Uterus (tissue), 4 donors: Measurements from ENCODE around the gene UBAP2. TPM values are rescaled to one million over a fixed set of nuclear protein-coding genes. Genes with fewer than 3 reads are reported as not detected.

Experiments
- DNase-seq, 2 donors: peaks; one replicate each; pipeline ENCODE4 v3.0.0-alpha.2; 2019 to 2020
- H3K27ac ChIP-seq, 2 donors: fragments of 200-600 bp; sonication (generic); 1 replicate in 1 of 2; 2 replicates in 1 of 2; pipeline ENCODE4 v1.5.1; 2016 to 2018
- H3K27me3 ChIP-seq, 2 donors: fragments of 200-600 bp; sonication (generic); one replicate each; pipeline ENCODE4 v1.5.1; 2018 to 2019; ENCODE audit warnings: control low read depth in 1 of 2
- H3K36me3 ChIP-seq, 2 donors: fragments of 200-600 bp; sonication (generic); one replicate each; pipeline ENCODE4 v1.5.1; 2019; ENCODE audit warnings: control low read depth in 1 of 2
- H3K4me1 ChIP-seq, 2 donors: fragments of 200-600 bp; sonication (generic); one replicate each; pipeline ENCODE4 v1.5.1; 2018 to 2019; ENCODE audit warnings: control low read depth in 1 of 2
- H3K4me3 ChIP-seq, 2 donors: fragments of 200-600 bp; sonication (generic); 1 replicate in 1 of 2; 2 replicates in 1 of 2; pipeline ENCODE4 v1.5.1; 2018 to 2019; ENCODE audit warnings: mild to moderate bottlenecking in 1 of 2
- H3K9me3 ChIP-seq, 2 donors: fragments of 200-600 bp; sonication (generic); one replicate each; pipeline ENCODE4 v1.5.1; 2019; ENCODE audit warnings: control low read depth in 1 of 2
- POLR2A ChIP-seq, 2 donors: fragments of 450-650 bp; IDR thresholded peaks; one replicate each; pipeline ENCODE4 v1.6.1; 2016; ENCODE audit warnings: antibody characterized with exemption in 2 of 2, mild to moderate bottlenecking in 1 of 2, moderate library complexity in 1 of 2
- intact Hi-C: fragments of 100-400 bp; cut with DNase I; formaldehyde crosslinking; loops from one replicate; pipeline ENCODE4 v1.15.1; 2023; ENCODE audit warnings: low total_unique reads
- total RNA-seq, 4 donors: library from RNA; depleted of rRNA in 3 of 4; stranded (reverse); fragments of >200 nt in 3 of 4; gene quantifications; one replicate each; pipeline versions ENCODE4 v1.1.0 to v1.2.4, GENCODE V29; 2014 to 2023
- TF ChIP-seq, protein P1 (sequence below), 4 experiments: fragments of 200-600 bp in 2 of 4; fragments of 450-650 bp in 2 of 4; sonication (generic) in 2 of 4; IDR thresholded peaks; one replicate each; pipeline ENCODE4 v1.5.1; 2016 to 2019; ENCODE audit warnings: antibody characterized with exemption in 4 of 4, mild to moderate bottlenecking in 2 of 4, moderate library complexity in 1 of 4
- donor health status: DM: yes; HTN: yes; CAD: no.

Gene UBAP2
- total RNA-seq, 4 donors from 2014 or later: 9.2 to 110 (median 51.3) TPM

DNA sequence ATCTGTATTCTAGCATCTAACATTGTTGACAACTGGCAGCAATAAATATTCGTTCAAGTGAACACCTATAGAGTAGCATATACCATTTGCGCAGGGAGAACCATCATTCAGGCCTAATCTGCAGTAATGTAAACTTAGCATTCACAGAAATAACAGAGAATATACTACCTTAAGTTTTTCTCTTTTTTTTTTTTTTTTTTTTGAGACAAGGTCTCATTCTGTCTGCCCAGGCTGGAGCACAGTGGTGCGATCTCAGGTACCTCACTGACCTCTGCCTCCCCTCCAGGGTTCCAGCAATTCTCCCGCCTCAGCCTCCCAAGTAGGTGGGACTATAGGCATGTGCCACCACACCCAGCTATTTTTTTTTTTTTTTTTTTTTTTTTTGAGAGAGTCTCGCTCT, 12.1 kb downstream of the UBAP2 start:
- no peak for TF ChIP-seq POLR2A (IDR thresholded peaks at IDR 0.05)
- TF ChIP-seq, protein P1, sequence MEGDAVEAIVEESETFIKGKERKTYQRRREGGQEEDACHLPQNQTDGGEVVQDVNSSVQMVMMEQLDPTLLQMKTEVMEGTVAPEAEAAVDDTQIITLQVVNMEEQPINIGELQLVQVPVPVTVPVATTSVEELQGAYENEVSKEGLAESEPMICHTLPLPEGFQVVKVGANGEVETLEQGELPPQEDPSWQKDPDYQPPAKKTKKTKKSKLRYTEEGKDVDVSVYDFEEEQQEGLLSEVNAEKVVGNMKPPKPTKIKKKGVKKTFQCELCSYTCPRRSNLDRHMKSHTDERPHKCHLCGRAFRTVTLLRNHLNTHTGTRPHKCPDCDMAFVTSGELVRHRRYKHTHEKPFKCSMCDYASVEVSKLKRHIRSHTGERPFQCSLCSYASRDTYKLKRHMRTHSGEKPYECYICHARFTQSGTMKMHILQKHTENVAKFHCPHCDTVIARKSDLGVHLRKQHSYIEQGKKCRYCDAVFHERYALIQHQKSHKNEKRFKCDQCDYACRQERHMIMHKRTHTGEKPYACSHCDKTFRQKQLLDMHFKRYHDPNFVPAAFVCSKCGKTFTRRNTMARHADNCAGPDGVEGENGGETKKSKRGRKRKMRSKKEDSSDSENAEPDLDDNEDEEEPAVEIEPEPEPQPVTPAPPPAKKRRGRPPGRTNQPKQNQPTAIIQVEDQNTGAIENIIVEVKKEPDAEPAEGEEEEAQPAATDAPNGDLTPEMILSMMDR (IDR thresholded peaks at IDR 0.05): no peak
- no peak for DNase-seq
- Histone ChIP-seq H3K4me3 (no peak overlapping the region), H3K27me3 (no peaks in the 10 kb centered on the region), H3K27ac (no peak overlapping the region), H3K36me3 (no peaks in the 10 kb centered on the region), H3K9me3 (no peaks in the 10 kb centered on the region), H3K4me1 (no peaks in the 10 kb centered on the region)
- intact Hi-C loops: no loop called here

- no peak for DNase-seq
- intact Hi-C loops: no loop called here
- no peaks in the 10 kb centered on the region for H3K9me3 ChIP-seq
- no peak overlapping the region for H3K4me3 ChIP-seq
- TF ChIP-seq, protein P1 (IDR thresholded peaks at IDR 0.05): no peak
- no peak for TF ChIP-seq POLR2A (IDR thresholded peaks at IDR 0.05)
- H3K4me1 ChIP-seq: no peaks in the 10 kb centered on the region
- no peak overlapping the region for H3K27ac ChIP-seq
- H3K27me3 ChIP-seq: no peaks in the 10 kb centered on the region
- H3K36me3 ChIP-seq: no peaks in the 10 kb centered on the region
Observed at GRCh38 chr9:34035656-34036055, 13.0 kb downstream of the UBAP2 start.

- intact Hi-C loops: no loop called here
- H3K27me3 ChIP-seq: no peaks in the 10 kb centered on the region
- no peaks in the 10 kb centered on the region for H3K36me3 ChIP-seq
- no peaks in the 10 kb centered on the region for H3K4me1 ChIP-seq
- TF ChIP-seq, protein P1 (IDR thresholded peaks at IDR 0.05): no peak
- TF ChIP-seq POLR2A (IDR thresholded peaks at IDR 0.05): no peak
- H3K9me3 ChIP-seq: no peaks in the 10 kb centered on the region
- H3K27ac ChIP-seq: no peak overlapping the region
- DNase-seq: no peak
- no peak overlapping the region for H3K4me3 ChIP-seq
Observed at GRCh38 chr9:34034698-34035065, 14.0 kb downstream of the UBAP2 start.

DNA sequence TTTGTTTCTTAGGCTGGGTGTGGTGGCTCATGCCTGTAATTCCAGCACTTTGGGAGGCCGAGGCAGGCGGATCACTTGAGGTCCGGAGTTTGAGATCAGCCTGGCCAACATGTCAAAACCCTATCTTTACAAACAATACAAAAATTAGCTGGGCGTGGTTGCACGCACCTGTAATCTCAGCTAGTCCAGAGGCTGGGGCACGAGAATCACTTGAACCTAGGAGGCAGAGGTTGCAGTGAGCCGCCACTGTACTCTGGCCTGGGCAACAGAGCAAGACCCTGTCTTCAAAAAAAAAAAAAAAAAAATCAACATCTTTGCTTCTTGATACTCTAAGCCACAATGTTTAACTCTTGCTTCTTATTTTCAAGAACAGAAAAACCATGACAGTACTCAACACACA, 16.1 kb downstream of the UBAP2 start:
- intact Hi-C loops: no loop called here
- Histone ChIP-seq H3K4me3 (no peak overlapping the region), H3K27ac (no peak overlapping the region), H3K27me3 (no peaks in the 10 kb centered on the region), H3K4me1 (no peaks in the 10 kb centered on the region), H3K9me3 (no peaks in the 10 kb centered on the region), H3K36me3 (no peaks in the 10 kb centered on the region)
- TF ChIP-seq, protein P1 (IDR thresholded peaks at IDR 0.05): no peak
- TF ChIP-seq POLR2A (IDR thresholded peaks at IDR 0.05): no peak
- DNase-seq: no peak

DNA sequence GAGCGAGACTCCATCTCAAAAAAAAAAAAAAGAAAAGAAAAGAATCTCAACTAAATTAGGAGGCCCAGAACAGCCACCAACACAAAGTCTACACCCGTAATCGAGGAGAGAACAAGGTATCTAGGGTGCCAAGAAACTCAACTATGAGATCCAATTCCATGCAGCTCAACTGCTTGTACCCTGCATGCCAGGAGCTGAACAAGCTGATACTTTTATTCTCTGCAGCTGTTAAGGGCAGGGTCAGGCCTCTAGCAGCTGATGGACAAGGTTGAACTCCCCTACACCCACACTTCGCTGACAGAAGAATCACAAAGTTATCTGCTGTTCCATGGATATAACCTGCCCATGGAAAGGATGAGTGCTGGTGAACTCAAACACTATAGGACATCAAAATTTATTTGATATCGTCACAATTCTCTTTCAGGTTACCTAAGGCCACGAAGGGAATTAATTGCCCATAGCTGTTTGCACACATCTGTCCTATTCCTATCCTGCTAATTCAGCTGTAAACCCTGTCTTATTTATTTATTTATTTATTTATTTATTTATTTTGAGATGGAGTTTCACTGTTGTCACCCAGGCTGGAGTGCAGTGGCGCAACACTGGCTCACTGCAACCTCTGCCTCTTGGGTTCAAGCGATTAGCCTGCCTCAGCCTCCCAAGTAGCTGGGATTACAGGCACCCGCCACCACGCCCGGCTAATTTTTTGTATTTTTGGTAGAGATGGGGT, 20.7 kb downstream of the UBAP2 start:
- Histone ChIP-seq H3K36me3 (no peaks in the 10 kb centered on the region), H3K9me3 (no peaks in the 10 kb centered on the region), H3K27ac (no peak overlapping the region), H3K27me3 (no peaks in the 10 kb centered on the region), H3K4me3 (no peak overlapping the region), H3K4me1 (no peaks in the 10 kb centered on the region)
- TF ChIP-seq, protein P1 (IDR thresholded peaks at IDR 0.05): no peak
- TF ChIP-seq POLR2A (IDR thresholded peaks at IDR 0.05): no peak
- DNase-seq: no peak
- intact Hi-C loops: no loop called here
